Ishikawa (cell line): ENCODE measurements around the gene PHF20.

Experiments used
- CEBPB ChIP-seq: IDR thresholded peaks from 2 replicates; pipeline ENCODE4 v1.6.1; 2012
- CREB1 ChIP-seq: IDR thresholded peaks from 2 replicates; pipeline ENCODE4 v1.6.1; 2012; ENCODE audit warnings: low read depth
- EGR1 ChIP-seq: IDR thresholded peaks from 2 replicates; pipeline ENCODE4 v1.6.1; 2012
- EP300 ChIP-seq: IDR thresholded peaks from 2 replicates; pipeline ENCODE4 v1.6.1; 2012; ENCODE audit warnings: borderline replicate concordance
- RAD21 ChIP-seq: IDR thresholded peaks from 2 replicates; pipeline ENCODE4 v1.6.1; 2012; ENCODE audit warnings: low read depth
- REST ChIP-seq: IDR thresholded peaks from 2 replicates; pipeline ENCODE4 v1.6.1; 2012; ENCODE audit warnings: low read depth, mild to moderate bottlenecking
- TAF1 ChIP-seq: IDR thresholded peaks from 2 replicates; pipeline ENCODE4 v1.6.1; 2012; ENCODE audit warnings: low read depth, mild to moderate bottlenecking
- TCF12 ChIP-seq: IDR thresholded peaks from 2 replicates; pipeline ENCODE4 v1.6.1; 2012; ENCODE audit warnings: low read depth
- TEAD4 ChIP-seq: IDR thresholded peaks from 2 replicates; pipeline ENCODE4 v1.6.1; 2012
- TF ChIP-seq, protein P1 (sequence below): IDR thresholded peaks from 2 replicates; pipeline ENCODE4 v1.6.1; 2012
- TF ChIP-seq, protein P2 (sequence below): IDR thresholded peaks from 2 replicates; pipeline ENCODE4 v1.6.1; 2012

- TF ChIP-seq, protein P1, sequence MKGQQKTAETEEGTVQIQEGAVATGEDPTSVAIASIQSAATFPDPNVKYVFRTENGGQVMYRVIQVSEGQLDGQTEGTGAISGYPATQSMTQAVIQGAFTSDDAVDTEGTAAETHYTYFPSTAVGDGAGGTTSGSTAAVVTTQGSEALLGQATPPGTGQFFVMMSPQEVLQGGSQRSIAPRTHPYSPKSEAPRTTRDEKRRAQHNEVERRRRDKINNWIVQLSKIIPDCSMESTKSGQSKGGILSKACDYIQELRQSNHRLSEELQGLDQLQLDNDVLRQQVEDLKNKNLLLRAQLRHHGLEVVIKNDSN, result no peak
- TF ChIP-seq, protein P2, sequence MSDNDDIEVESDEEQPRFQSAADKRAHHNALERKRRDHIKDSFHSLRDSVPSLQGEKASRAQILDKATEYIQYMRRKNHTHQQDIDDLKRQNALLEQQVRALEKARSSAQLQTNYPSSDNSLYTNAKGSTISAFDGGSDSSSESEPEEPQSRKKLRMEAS, result no peak
- no peak for TF ChIP-seq TCF12
- TF ChIP-seq CEBPB, result no peak
- TF ChIP-seq RAD21, result no peak
- TF ChIP-seq REST, result no peak
- TF ChIP-seq TAF1, result no peak
- TF ChIP-seq CREB1, result no peak
- TF ChIP-seq EGR1, result no peak
- TF ChIP-seq EP300, result no peak
- no peak for TF ChIP-seq TEAD4
Measured at GRCh38 chr20:35807877-35808276, 36.1 kb downstream of the PHF20 start.
